ENCODE data around the gene ICAM4. TPM values are rescaled to one million over a fixed set of nuclear protein-coding genes. Genes with fewer than 3 reads are reported as not detected.

The ICAM4 gene
- total and polyA plus RNA-seq, 9 of the 15 experiments (the other 6 are each of a cell fraction or from before 2014, with no cell fraction given) = 14.1 to 86.1 (median 29.6) TPM

GRCh38 chr19:10251792-10252694 lies 34.7 kb upstream of the ICAM4 start, which contains the start of gene MRPL4 (continued):
- no peak for TF ChIP-seq HOMEZ (CRISPR knock-in tag; IDR thresholded peaks at IDR 0.05)
- TF ChIP-seq BMI1 (IDR thresholded peaks at IDR 0.05; ENCODE audit: low read length) = no peak
- no peak for TF ChIP-seq MYNN (IDR thresholded peaks at IDR 0.05)
- TF ChIP-seq MYNN (CRISPR knock-in tag; IDR thresholded peaks at IDR 0.05) = no peak
- TF ChIP-seq CREBBP (IDR thresholded peaks at IDR 0.05; ENCODE audit: low read depth, low read length) = no peak

- in situ Hi-C loops (cut with MboI) = no loop called here
- peak overlapping the region; percentile 90 to 98 for H3K9ac ChIP-seq (ENCODE audit: insufficient read depth in 1 of 2, low read depth in 2 of 2, low read length in 2 of 2)
- TF ChIP-seq PKNOX1 (IDR thresholded peaks at IDR 0.05) (peak; percentile 35; the same call in 1 of the 2 replicates), MIER1 (IDR thresholded peaks at IDR 0.05; ENCODE audit: low read depth) (0 out of 2 replicates have a peak, but pooled peaks have one; percentile 64), NR2C2 (CRISPR knock-in tag; IDR thresholded peaks at IDR 0.05) (no peak), NR2C2 (tag; IDR thresholded peaks at IDR 0.05) (peak; percentile 85), ASH1L (IDR thresholded peaks at IDR 0.05; ENCODE audit: borderline replicate concordance, low read depth, partially characterized antibody) (peak; percentile 36), ZNF24 (IDR thresholded peaks at IDR 0.05) (no peak), TEAD4 (IDR thresholded peaks at IDR 0.05; ENCODE audit: low read length) (0 out of 2 replicates have a peak, but pooled peaks have one; percentile 1), TEAD4 (CRISPR knock-in tag; IDR thresholded peaks at IDR 0.05; ENCODE audit: borderline replicate concordance) (no peak), ZC3H8 (IDR thresholded peaks at IDR 0.05) (no peak), ATF3 (IDR thresholded peaks at IDR 0.05) (peak; percentile 68), ATF3 (CRISPR knock-in tag; conservative IDR thresholded peaks at IDR 0.05) (no peak)
These were observed 34.0 kb upstream of the ICAM4 start for GRCh38 chr19:10252707-10253106.

More at GRCh38 chr19:10252707-10253106, 34.0 kb upstream of the ICAM4 start:
- H3K36me3 ChIP-seq (ENCODE audit: control insufficient read depth, insufficient read depth, low read length) = peaks cover 39% of the 10 kb centered on the region
- peak overlapping the region; percentile 100 for H2AFZ ChIP-seq (ENCODE audit: low read depth, low read length)
- BruUV-seq (replicated peaks) = no TSS peak
- ATAC-seq (no peak), DNase-seq (ENCODE audit: extremely low read depth in 1 of 4, low spot score in 3 of 4) (peak in 1 of 4 experiments; percentile 8), FAIRE-seq (no peak)
- intact Hi-C loops (cut with micrococcal nuclease) = loop anchor here (5.0 kb wide), 1 partner anchor 320 kb away; no protein-coding TSS in a partner anchor
- H3K9me3 ChIP-seq (replicated peaks; ENCODE audit: control insufficient read depth, insufficient read depth, low read depth, low read length) = no peaks in the 10 kb centered on the region; the same call in 1 of the 2 replicates
- peaks cover 28% of the 10 kb centered on the region for H3K79me2 ChIP-seq (ENCODE audit: control insufficient read depth, insufficient read depth, low read length)
- peak overlapping the region; percentile 76 for H3K4me3 ChIP-seq
- no peaks in the 10 kb centered on the region for H4K20me1 ChIP-seq (replicated peaks; ENCODE audit: control insufficient read depth, insufficient read depth, low read length)
- 4% methylated on average over 8 of the region's 8 CpGs for WGBS (ENCODE audit: insufficient coverage, low coverage, missing lambda C conversion rate)
- H3K4me1 ChIP-seq (replicated peaks in 1 of 2; ENCODE audit: control insufficient read depth in 2 of 2, insufficient read depth in 2 of 2, low read length in 2 of 2) = peaks cover 4 to 39% of the 10 kb centered on the region in 2 experiments; a peak in 4 of 5 replicates
- peak overlapping the region; percentile 90 for H3K27ac ChIP-seq (ENCODE audit: extremely low read depth, low read depth, low read length)
- H3K4me2 ChIP-seq (ENCODE audit: insufficient read depth, low read length) = peak overlapping the region; percentile 97
- H3K27me3 ChIP-seq (ENCODE audit: control insufficient read depth in 2 of 2, insufficient read depth in 2 of 2, low read length in 2 of 2) = no peaks in the 10 kb centered on the region
- CTCF ChIA-PET (ENCODE audit: low intra/inter-chr PET ratio) = no interaction called here
- no peaks in the 10 kb centered on the region for H3K9me1 ChIP-seq (ENCODE audit: control insufficient read depth, insufficient read depth, low read length)
- POLR2A ChIA-PET = interaction anchor here (0.6 to 1.4 kb wide), 2 partner anchors 140 to 217 kb away, joined by 3 read pairs; no protein-coding TSS in a partner anchor
